Measurements from ENCODE around the gene AVPR2. TPM values are rescaled to one million over a fixed set of nuclear protein-coding genes. Genes with fewer than 3 reads are reported as not detected.

AVPR2 gene
- total RNA-seq, 1 donor from 2014 or later: 3.1 TPM

DNA sequence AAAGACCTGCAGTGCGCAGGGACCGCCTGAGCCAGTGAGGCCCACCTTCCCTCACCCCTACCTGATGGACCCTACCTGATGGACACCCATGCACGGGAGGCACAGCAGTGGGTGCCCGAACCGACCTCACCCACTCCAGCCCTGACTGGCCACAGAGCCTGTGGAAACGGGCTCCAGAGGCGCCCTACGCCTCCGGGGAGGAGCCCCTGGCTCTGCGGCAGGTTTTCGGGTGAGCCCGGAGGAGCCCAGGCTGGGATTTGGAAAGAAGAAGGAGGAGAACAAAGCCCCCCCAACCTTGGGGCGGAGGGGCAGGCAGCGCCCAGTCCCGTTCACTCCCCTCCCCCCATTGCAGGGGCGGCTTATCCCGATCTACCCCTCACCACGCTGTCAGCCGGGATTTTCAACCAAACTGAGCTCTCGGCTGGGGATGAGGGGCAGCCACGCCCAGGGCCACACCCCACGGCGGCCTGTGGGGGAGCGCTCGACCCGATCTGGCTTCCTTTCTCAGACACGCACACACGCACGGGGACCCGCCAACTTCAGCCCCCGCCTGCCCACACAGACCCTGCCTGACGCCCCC is 19.2 kb upstream of the AVPR2 start:
- no peak for DNase-seq (ENCODE audit: low spot score)

DNA sequence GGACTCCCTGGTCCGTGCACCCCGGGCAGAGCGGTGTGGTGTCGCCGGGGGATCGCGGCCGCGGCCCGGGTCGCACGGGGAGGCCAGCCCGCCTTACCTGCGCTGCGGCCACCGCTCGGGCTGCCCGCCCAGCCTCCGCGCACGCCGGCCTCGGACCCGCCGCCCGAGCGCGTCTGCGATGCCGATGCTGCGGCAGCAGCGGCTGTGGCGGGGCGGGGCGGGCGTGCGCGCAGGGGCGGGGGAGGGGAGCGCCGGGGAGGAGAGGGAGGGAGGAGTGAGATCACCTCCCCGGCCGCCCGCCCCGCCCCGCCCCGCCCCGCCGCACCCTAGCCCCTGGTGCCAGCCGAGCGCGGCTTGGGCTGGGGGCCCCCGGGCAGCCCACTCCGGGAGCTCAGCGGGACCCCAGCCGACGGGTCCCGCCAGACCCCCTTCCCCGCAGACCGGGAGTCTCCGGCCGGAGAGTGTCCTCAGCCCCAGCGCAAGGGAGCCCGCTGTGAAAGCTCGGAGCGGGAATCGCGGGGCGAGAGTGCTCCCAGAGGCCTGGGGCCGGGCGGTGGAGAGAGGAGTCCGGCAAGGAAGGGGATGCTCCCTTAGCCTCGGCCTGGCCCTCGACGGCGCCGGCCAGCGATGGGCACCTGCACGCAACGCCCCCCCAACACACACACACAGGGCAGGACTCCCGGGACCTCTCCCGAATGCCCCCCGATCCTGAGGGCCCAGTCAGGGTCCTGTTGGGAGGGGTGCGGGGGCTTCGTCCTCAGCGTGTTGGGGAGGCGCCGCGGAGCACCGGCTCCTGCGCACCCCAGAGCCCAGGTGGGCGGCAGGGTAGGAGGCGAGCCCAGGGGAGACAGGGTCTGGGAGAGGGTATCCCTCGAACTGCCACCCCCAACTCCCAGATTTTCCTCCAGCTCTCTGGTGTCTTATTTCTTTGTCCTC is 18.2 kb upstream of the AVPR2 start, which contains the start of gene L1CAM:
Gene L1CAM, minus strand, starts transcription at position 206 of the 936 bp plus-strand sequence. CDS start 10,337 bp downstream, outside the sequence.
- no peak for DNase-seq (ENCODE audit: low spot score)

DNA sequence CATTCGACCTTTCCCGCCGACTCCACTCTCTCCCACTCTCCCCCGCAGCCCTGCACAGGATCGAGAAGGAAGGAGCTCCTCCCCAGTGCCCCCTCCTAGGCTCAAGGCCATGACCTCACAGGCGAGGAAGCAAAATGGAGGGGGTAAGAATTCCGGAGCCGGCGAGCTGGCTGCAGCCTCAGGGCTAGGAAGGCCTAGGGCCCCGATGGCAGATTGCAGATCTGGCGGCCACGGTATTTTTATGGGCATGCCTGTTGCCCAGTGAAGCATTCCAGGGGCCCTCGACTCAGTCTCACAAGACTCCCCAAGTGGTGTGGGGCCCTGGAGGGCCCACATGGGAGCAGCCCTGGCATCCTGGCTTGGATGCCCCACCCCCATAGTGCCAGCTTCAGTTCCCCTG is 17.6 kb upstream of the AVPR2 start:
- no peak for DNase-seq (ENCODE audit: low spot score)

DNA sequence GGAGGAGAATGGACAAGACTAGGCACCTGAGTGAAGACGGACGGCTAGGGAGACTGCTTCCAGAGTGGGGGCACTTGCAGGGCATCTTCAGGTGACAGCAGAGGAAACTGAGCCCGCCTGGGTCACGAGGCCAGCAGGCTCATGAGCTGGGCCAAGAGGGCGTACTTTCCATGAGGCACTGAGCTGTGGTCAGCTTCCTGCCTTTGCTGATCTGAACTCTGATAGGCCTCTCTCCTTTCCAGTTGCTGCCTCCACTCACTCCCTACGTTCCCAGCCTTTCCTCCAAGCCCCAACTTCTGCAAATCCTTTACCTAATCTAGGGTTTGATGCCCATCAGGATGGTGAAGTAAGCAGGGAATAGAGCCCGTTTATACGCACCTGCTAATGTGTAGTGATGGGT is 17.1 kb upstream of the AVPR2 start:
- no peak for DNase-seq (ENCODE audit: low spot score)

DNA sequence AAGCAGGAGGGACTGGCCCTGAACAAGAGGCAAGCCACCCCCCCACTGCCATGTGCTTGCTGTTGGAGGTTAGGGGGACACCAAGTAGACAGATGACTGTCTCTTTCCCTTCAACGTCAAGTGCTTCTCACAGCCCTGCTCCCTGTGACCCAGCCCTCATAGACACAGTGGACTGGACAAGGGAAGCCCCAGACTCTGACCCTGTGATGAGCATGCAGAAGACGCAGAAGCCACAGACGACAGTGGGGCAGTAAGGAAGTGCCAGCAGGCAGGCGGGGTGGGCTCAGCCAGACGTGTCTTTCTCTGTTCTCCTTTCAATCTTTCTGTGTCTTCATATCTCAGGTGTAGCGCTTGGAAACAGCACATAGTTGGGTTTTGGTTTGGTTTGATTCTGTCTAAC is 16.1 kb upstream of the AVPR2 start:
- DNase-seq (ENCODE audit: low spot score): no peak

DNA sequence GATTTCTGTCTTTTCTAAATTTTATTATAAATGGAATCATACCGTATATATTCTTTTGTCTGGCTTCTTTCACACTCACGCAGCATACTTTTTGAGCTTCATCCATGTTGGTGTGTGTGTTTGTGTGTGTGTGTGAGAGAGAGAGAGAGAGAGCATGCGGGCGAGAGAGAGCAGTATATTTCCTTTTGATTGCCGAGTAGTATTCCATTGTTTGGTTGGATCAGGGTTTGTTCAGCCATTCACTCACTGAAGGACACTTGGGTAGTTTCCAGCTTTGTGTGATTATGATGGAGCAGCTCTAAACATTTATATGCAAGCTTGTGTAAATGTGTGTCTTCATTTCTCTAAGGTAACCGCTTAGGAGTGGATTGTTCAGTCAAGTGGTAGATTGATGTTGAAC is 15.3 kb upstream of the AVPR2 start:
- DNase-seq (ENCODE audit: low spot score): no peak

DNA sequence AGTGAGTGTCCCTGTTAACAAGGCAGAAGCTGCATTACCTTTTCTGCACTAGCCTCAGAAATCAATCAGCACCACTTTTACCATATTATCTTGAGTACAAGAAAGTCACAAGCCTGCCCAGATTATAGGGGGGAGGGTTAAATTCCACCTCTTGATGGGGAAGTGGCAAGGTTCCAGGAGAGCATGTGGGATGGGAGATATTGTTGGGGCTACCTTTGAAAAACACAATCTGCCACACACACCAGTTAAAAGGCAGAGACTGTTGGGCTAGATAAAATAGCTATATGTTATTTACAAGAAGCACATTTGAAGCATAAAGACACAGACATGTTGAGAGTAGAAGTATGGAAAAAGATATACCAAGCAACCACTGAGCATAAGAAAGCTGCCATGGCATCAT is 6.6 kb upstream of the AVPR2 start:
- no peak for DNase-seq (ENCODE audit: low spot score)

DNA sequence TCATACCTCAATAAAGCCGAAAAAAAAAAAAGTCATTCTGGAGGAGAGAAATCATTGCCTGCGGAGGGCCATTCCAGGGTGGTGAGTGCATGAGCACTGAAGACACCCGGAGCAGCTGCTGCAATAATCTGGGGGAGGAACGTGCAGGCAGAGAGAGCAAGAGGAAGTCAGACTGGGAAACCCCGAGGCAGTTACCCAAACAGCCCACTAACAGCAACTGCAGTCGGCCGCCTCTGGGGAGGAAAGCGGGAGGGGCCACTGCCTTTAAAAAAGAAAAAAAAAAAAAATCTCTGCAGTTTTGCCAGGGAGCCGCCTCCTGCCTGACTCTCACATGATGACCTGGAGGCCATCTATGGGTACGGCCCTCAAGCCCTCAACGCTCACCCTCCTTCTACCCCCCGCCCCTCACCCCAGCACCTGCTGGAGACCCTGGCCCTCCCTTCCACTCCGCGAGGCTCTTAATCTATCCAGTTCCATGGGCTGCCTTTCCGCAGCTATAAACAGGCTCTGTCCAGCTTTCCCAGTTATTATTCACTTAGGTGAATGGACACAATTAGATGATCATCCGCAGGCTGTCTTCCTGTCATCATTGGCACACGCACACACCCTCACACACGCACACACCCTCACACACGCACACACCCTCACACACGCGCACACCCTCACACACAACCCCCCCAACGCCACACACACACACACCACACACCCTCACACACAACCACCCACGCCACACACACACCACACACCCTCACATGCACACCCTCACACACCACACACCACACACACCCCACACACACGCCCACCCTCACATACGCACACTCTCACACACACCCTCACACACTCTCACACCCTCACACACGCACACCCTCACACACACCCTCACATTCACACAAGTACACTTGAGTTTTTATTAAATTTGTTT is 3.4 kb upstream of the AVPR2 start:
- peak; percentile 86 for DNase-seq (ENCODE audit: low spot score)

DNA sequence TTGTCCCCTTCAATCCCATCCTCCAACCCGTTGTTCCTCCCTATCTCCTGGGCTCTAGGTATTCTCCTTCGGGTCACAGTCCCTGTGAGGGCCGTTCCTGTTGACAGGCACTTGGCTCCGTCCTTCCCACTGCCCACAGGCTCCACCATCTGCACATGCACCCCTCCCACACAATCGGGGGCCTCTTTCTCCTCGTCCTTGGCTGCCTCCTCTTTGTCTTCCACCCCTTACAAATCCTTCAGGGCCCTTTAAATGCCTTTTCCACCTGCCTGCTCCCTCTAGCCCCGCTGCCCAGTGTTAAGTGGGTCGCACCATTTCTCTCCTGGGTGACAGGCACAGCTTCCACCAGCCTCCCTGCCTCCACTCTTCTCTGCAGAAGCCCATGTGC is 2.7 kb upstream of the AVPR2 start:
- DNase-seq (ENCODE audit: low spot score): no peak

DNA sequence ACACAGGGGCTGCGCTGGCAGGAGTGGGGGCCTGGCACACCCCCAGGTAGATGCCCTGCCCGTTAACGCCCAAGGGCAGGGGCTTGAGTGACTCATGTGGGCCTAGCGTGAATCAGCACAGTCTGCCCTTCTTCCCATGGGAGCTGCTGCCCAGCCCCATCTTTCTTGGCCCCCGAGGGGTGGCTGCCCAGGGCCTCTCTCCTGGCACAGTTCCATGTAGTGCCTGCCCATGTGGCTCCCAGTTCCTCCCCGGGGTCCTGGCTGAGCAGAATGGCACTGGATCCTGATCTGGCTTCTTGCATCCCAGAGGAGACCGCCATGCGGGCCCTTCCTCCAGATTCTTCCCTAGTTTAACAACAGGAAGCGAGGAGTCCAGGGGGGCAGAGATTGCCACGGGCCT is 2.1 kb upstream of the AVPR2 start:
- no peak for DNase-seq (ENCODE audit: low spot score)

DNA sequence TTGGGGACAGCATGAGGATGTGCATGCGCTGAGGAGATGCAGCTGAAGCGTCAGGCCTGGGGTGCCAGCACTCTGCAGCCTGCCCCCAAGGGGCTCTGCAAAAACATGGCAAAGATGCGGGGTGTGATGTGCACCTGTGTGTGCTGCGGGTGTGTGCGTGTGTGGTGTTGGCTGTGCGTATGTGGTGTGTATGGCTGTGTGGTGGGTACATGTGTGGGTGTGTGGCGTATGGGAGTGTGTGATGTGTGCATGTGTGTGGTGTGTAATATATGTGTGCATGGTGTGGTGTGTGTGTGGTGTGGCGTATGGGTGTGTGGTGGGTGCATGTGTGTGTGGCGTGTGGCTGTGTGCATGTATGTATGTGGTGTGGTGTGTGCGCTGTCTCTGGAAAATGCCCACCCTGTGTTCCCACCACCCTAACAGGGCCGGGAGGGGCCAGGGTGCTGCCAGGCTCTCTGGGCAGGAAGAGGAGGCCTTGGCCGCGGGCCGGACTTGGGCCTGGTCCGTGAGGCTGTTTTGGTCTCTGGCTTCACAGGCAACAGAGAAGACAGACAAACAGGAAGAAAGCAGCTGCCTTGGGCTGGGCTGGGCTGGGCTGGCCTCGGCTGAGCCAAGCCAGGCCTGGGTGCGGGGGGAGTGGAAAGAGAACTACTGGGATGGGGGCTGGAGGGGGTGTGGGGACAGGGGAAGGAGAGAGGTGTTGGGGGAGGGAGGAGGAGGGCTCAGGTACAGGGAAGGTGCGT is 1.1 kb upstream of the AVPR2 start:
- DNase-seq (ENCODE audit: low spot score): peak; percentile 48

DNA sequence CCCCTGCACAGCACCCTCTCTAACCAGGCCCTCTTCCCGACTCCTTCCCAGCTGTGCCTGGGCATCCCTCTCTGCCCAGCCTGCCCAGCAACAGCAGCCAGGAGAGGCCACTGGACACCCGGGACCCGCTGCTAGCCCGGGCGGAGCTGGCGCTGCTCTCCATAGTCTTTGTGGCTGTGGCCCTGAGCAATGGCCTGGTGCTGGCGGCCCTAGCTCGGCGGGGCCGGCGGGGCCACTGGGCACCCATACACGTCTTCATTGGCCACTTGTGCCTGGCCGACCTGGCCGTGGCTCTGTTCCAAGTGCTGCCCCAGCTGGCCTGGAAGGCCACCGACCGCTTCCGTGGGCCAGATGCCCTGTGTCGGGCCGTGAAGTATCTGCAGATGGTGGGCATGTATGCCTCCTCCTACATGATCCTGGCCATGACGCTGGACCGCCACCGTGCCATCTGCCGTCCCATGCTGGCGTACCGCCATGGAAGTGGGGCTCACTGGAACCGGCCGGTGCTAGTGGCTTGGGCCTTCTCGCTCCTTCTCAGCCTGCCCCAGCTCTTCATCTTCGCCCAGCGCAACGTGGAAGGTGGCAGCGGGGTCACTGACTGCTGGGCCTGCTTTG is 1.1 kb downstream of the AVPR2 start:
- no peak for DNase-seq (ENCODE audit: low spot score)

DNA sequence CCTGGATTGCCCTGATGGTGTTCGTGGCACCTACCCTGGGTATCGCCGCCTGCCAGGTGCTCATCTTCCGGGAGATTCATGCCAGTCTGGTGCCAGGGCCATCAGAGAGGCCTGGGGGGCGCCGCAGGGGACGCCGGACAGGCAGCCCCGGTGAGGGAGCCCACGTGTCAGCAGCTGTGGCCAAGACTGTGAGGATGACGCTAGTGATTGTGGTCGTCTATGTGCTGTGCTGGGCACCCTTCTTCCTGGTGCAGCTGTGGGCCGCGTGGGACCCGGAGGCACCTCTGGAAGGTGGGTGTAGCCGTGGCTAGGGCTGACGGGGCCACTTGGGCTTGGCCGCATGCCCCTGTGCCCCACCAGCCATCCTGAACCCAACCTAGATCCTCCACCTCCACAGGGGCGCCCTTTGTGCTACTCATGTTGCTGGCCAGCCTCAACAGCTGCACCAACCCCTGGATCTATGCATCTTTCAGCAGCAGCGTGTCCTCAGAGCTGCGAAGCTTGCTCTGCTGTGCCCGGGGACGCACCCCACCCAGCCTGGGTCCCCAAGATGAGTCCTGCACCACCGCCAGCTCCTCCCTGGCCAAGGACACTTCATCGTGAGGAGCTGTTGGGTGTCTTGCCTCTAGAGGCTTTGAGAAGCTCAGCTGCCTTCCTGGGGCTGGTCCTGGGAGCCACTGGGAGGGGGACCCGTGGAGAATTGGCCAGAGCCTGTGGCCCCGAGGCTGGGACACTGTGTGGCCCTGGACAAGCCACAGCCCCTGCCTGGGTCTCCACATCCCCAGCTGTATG is 1.8 kb downstream of the AVPR2 start:
- no peak for DNase-seq (ENCODE audit: low spot score)

DNA sequence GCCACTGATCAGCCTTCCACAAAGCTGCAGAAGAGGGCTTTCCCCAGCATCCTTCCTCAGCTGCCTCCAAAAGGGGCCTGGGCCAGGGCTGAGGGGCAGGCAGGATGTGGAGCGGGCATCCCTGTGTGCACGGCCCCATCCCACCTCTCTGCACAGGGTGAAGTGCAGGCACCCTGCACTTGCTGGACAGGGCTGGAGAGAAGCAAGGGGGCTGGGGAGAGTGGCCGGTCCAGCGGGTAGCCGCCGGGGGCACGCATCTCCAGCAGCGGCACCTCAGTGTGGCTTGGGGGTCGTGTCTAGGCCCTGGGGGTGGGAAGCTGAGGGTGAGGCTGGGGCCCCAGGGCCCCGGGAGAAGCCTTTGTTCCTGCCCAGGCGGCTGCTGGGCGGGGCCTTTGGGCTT is 3.0 kb downstream of the AVPR2 start:
- DNase-seq (ENCODE audit: low spot score): no peak

DNA sequence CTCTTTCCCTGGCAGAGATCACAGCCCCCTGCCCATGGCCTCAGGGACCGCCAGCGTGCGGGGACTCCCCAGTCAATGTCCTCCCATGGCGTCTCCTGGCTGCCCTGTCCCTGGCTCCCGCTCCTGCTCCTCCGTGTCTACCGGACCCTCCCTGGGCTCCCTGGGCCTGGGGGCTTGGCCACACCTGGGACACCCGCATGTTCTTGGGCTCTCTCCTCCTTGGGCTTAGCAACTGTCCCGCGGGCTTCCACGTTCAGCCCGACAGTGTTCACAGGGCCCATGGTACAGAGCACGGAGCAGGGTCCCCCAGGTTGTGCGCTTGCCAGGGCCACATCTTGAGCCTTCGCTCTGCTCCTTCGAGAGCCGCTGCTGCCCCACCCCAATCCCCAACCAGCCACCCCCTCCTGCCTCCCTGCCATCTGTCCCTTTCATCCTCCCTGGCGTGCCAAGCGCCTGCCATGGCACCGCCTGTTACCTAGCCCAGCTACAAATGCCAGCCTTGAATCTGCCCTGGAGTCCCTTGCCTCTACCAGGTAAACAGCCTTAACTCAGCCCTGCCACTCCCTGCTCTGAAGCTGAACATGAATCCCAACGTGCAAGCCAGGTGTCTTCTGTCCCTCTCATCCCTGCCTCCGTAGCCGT is 3.9 kb downstream of the AVPR2 start:
- DNase-seq (ENCODE audit: low spot score): no peak

DNA sequence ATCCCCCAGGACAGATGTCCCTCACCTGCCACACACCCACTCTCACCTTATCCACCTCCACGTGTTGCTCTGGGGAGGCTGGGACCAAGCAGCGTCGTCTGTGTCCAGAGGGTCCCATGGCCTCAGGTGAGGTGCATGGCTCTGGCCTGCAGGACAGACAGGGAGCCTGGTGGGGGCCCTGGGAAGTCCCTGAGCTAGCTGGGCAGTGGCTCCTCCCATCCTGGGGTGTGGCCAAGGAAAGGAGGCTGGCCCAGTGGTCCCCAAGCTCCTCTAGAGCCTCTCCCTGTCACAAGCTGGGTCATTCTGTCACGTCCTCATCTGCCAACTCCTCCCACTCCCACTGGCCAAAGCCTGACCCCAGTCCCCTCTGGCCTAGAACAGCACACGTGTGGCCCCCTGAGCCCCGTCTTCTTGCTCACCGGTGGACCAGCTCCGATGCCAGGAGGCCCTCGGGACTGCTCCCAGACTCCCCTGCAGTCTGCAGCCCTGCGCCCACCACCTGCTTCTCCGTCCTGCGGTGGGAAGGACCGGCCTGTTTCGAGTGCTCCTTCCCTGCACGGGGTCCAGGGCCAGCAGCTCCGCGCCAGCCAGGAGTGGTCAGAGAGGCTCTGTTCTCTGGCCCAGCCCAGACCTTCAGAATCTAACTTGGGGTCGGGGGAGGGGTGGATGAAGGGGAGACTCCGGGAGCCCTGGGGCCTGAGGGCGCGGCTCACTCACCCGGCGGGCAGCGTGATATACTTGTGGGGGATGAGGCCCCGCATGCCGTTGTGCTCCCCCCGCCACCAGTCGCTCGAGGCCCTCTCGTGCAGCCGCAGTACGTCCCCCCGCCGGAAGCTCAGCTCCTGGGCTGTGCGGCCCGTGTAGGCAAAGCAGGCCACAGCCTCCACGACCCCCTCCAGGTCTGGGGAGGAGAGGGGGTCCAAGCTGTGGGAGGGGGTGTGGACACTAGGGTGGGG is 4.8 kb downstream of the AVPR2 start:
- no peak for DNase-seq (ENCODE audit: low spot score)

DNA sequence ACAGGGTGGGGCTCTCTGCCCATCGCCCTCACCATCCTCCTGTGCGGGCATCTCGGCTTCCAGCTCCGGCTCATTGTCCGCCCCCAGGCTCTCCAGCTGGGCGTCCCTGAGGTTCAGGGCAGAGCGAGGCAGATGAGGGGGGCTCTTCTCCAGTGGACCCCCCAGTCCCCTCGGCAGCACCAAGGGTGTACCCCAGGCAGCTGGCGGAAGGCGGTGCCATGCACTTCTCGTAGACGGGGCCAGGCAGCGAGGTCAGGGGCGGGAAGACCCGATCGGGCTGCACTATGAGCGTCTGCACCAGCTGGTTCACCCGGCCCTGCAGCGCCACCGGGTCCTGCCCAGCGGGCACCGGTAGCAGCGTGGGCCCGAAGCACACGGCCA is 5.5 kb downstream of the AVPR2 start:
- DNase-seq (ENCODE audit: low spot score): no peak

DNA sequence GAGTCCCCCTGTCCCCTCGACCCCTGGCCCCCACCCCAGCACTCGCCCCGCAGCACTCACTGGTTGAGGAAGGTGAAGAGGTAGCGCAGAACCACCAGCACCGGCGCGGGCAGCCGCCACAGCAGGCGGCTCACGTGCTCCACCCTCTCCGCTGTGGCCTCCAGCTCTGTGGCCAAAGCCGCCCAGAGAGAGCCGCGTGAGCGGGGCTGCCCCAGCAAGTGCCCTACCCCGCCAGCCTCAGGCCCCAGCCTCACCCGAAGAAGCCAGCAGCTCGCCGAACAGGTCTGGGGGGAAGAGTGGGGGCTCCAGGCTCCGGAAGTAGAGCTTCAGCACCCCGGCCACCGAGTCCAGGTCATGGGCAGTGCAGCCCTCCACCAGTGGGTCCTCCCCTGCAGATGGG is 6.0 kb downstream of the AVPR2 start:
- DNase-seq (ENCODE audit: low spot score): no peak
